ENCODE results near the gene IGSF9.
"Not testable (repeated sequence)": the region's sequence is repeated elsewhere in the genome, so short reads cannot be mapped to it uniquely, and the experiment has no call there.

IGSF9 gene

GRCh38 chr1:159900086-159900680 is 45.2 kb downstream of the IGSF9 start, which contains the start of gene CFAP45:
CFAP45 (minus strand) TSS chr1:159900165; CDS start chr1:159900098, 67 bp downstream.
- DNase-seq, result peak in 3 of 56 donors; percentile 5 to 31 (median 23)

- not testable (repeated sequence) for DNase-seq
These were observed 45.8 kb downstream of the IGSF9 start for GRCh38 chr1:159899634-159900033.

- DNase-seq, result no peak
These were observed 46.9 kb downstream of the IGSF9 start for GRCh38 chr1:159898527-159898926.

DNA sequence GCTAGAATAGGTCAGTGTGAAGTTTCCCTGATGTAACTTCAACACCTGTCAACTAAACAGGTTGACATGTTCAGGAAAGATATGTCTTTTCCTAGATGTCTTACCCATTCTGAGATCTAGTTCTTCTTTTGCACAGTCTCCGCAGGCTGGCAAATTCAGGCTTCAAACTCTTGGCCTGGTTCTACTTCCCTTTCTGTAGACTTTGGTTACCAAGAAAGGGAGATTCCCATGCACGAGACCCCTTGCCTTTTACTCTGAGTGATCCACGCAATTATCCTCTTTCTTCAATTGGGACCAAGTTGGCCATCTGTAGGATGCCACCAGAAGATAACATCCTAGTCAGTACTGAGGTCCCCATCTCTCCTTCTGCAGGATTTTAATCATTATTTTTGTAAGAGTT is 47.5 kb downstream of the IGSF9 start:
- peak in 1 of 56 donors; percentile 7 for DNase-seq

GRCh38 chr1:159896546-159896930 is 48.9 kb downstream of the IGSF9 start:
- peak in 1 of 56 donors; percentile 11 for DNase-seq

DNA sequence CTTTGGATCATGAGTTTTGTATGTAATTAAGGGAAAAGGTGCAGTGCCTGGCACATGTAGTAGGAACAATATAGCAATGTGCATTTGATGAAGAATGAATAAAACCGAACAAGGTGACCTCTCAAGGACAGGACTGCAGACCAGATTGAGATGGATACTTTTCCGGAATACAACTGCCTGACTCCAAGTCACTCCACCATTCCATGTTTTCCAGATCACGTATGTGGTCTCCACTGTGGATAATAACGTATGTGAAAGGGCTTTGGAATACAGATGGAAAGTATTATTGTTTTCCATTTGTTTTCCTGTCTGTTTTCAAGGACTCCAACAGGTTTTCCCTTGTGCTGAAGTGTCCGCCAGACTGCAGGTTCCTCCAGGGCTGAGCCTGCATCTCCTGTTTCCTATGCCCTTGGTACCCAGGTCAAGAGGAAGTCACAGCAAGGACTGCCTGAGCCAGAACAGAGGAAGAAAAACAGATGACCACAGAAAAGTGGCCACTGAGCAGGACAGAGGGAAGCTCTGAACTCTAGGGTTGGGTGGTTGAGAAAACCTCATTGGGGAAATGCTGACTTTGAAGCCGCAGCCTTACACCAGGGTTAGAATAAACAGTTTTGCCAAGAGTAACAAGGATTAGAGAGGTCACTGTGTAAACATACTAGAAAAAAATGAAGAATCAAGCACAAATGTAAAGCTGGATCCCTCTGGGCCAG is 49.4 kb downstream of the IGSF9 start:
- DNase-seq, result peak in 3 of 56 donors; percentile 10 to 21 (median 17)

DNA sequence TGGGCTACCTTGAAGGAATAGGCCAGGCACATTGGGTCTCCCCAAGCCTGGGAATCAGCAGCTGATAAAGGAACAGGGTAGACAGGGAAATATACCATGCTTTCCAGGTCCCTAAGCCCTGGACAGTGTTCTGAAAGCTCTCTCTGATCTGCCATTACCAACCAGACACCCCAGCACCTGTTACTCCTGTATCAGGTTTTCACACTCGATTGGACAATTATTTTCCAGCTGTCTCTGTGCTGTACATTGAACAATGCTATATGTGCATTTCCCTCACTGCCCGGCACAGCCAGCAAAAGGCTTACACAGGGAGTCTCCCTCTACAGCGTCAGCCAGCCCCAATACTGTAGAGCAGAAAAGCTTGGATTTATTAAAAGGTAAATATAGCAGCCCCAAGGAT is 50.1 kb downstream of the IGSF9 start:
- DNase-seq, result no peak

DNA sequence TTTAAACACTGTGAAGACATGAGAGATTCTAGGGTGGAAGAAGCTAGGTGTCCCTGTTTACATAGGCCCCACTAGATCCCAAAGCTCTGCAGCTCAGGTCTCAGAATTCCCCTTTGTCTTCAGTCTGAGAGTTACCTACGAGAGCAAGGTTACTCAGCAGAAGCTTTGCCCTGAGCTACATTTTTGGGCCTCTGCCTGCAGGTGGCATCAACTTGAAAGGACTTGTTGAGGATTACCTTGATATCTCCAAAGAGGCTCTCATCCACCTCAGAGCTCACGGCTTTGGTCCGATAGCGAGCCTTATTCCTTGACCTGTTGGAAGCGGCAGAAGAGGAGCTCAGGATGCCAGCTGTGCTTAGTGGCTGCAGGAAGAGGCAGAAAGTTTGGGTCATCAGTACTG is 52.5 kb downstream of the IGSF9 start:
- DNase-seq, result no peak

GRCh38 chr1:159891275-159892157 is 53.9 kb downstream of the IGSF9 start:
- peak in 54 of 56 donors; percentile 14 to 88 (median 61) for DNase-seq

- no peak for DNase-seq
These were observed 55.0 kb downstream of the IGSF9 start for GRCh38 chr1:159890390-159890789.

DNA sequence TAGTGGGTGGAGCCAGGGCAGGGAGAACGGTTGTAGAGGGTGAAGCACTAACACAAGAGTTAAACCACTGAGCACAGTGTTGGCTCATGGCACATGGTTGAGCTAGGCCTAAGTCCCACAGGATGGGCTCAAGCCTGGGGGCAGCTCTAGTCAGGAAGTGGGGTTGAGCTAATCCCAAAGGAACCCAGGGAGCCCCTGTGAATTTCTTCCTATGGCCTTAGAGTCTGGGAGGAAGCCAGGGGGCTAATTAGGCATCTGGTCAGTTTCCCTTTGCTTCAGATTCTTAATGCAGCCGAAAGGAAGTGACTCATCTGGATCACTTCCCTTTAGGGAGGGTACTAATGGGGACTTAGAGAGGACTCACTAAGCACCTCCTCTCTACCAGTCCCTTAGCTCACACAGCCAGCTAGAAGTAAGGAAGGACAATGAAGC is 55.6 kb downstream of the IGSF9 start:
- peak in 2 of 56 donors; percentile 7 to 12 for DNase-seq

GRCh38 chr1:159889202-159889601 is 56.2 kb downstream of the IGSF9 start:
- no peak for DNase-seq

GRCh38 chr1:159884296-159884695 is 61.1 kb downstream of the IGSF9 start:
- no peak for DNase-seq

GRCh38 chr1:159883134-159883533 is 62.3 kb downstream of the IGSF9 start:
- no peak for DNase-seq

GRCh38 chr1:159882527-159882862 is 62.9 kb downstream of the IGSF9 start:
- DNase-seq, result no peak

GRCh38 chr1:159881622-159882526 is 63.5 kb downstream of the IGSF9 start:
- peak in 6 of 56 donors; percentile 8 to 76 (median 25) for DNase-seq

- DNase-seq, result no peak
These were observed 65.0 kb downstream of the IGSF9 start for GRCh38 chr1:159880430-159880829.

DNA sequence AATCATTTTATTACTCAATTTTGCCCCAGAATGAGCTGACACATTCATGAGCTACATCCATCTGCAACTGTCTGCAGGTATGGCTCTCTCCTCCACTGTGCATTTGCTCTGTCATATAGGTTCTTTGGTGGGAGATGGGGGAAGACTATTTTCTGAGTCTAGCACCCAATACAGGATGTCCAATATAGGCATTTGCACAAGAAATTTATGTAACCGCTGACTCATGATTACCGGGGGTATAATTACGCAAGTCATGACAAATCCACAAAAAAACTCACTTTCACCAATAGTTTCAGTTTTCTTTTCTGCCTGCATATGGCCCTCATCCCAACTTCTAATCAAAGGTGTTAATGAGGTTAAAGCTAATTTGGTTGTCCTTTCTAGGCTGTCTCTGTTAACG is 65.4 kb downstream of the IGSF9 start:
- no peak for DNase-seq

GRCh38 chr1:159879136-159879535 is 66.3 kb downstream of the IGSF9 start:
- DNase-seq, result no peak

DNA sequence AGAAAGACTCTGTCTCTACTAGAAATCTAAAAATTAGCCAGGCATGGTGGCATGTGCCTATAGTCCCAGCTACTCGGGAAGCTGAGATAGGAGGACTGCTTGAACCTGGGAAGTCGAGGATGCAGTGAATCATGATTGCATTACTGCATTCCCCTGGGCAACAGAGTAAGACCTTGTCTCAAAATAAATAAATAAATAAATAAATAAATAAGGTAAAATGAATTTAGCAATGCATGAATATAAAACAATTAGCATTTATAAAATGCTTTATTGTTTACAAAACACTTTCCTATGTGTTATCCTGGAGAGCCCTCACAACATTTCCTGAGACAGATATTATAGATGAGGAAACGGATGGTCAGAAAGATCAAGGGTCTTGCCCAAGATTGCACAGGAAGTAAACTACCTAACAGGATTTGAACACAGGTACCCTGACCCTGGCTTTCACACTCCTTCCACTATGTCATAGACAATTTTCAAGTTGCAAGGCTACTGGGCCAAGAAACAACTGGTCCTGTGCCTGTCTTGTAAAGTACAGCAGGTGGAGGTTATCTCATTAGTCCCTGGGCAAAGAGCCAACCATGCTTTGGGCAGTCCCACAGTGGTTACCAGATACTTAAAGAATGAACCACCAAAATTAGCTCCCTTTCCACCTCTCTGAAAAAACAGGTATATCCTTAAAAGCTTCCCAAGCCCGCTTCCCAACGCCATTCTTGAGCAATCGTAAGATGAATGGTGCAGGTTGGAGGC is 67.5 kb downstream of the IGSF9 start:
- no peak for DNase-seq

Data from amygdala (tissue), 56 donors.